HG03457 (cell line): ENCODE results near the gene MED8.

Experiments
- ATAC-seq: cut with Tn5 transposase; IDR thresholded peaks from one replicate; pipeline ENCODE4 v1.9.1; 2021; ENCODE audit warnings: moderate number of reproducible peaks; ENCODE audit not compliant: unreplicated experiment

Gene MED8

GRCh38 chr1:43389326-43390313 is at the start of gene MED8, which contains the start of gene SZT2:
TSS of gene MED8 (minus strand) at chr1:43389800. CDS start at chr1:43389764, 36 bp downstream.
TSS of gene SZT2 (plus strand) at chr1:43389899. CDS start at chr1:43389969, 70 bp downstream.
- ATAC-seq: peak; percentile 66

GRCh38 chr1:43438953-43439581 is 49.5 kb upstream of the MED8 start:
- ATAC-seq: no peak

- ATAC-seq: no peak
These were observed 49.0 kb upstream of the MED8 start for GRCh38 chr1:43438576-43438952.

- no peak for ATAC-seq
These were observed 48.4 kb upstream of the MED8 start for GRCh38 chr1:43438006-43438405.

- ATAC-seq: no peak
These were observed 47.7 kb upstream of the MED8 start for GRCh38 chr1:43437031-43437973.

GRCh38 chr1:43436371-43436770 is 46.8 kb upstream of the MED8 start:
- ATAC-seq: no peak

GRCh38 chr1:43435146-43436145 is 45.8 kb upstream of the MED8 start:
- no peak for ATAC-seq

GRCh38 chr1:43434256-43434655 is 44.7 kb upstream of the MED8 start:
- no peak for ATAC-seq

- no peak for ATAC-seq
These were observed 43.3 kb upstream of the MED8 start for GRCh38 chr1:43432907-43433306.

- no peak for ATAC-seq
These were observed 42.7 kb upstream of the MED8 start for GRCh38 chr1:43432171-43432860.

- no peak for ATAC-seq
These were observed 42.1 kb upstream of the MED8 start for GRCh38 chr1:43431676-43432075.

- ATAC-seq: no peak
These were observed 41.2 kb upstream of the MED8 start for GRCh38 chr1:43430831-43431230.

- no peak for ATAC-seq
These were observed 38.3 kb upstream of the MED8 start for GRCh38 chr1:43427941-43428340.

- ATAC-seq: no peak
These were observed 37.9 kb upstream of the MED8 start for GRCh38 chr1:43427524-43427923.

GRCh38 chr1:43426221-43426620 is 36.6 kb upstream of the MED8 start:
- no peak for ATAC-seq

GRCh38 chr1:43425045-43425444 is 35.4 kb upstream of the MED8 start:
- no peak for ATAC-seq

GRCh38 chr1:43423672-43424550 is 34.3 kb upstream of the MED8 start:
- ATAC-seq: no peak

- no peak for ATAC-seq
These were observed 33.5 kb upstream of the MED8 start for GRCh38 chr1:43422995-43423671.
